Fibroblast of skin of right quadriceps (primary cell): ENCODE data around the gene TRIM5.

Experiments used
- DNase-seq: peaks from one replicate; pipeline ENCODE4 v3.0.0-alpha.2; 2013

Gene TRIM5

DNA sequence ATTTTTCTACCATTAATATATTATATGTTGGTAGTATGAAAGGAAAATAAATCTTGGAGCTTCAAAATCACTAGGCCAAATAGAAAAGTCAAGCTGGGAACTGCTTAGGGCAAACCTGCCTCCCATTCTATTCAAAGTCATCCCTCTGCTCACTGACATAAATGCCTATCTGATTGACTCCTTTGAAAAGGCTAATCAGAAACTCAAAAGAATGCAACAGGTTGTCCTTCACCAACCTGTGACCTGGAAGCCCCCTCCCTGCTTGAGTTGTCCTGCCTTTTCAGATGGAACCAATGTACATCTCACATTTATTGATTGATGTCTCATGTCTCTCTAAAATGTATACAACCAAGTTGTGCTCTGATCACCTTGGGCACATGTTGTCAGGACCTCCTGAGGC, 63.3 kb downstream of the TRIM5 start:
- no peak for DNase-seq

- peak; percentile 61 for DNase-seq
Observed at GRCh38 chr11:5620651-5621521, 64.0 kb downstream of the TRIM5 start.

GRCh38 chr11:5618807-5619206, 66.1 kb downstream of the TRIM5 start:
- peak; percentile 79 for DNase-seq
